ENCODE data around the gene STK16. TPM values are rescaled to one million over a fixed set of nuclear protein-coding genes. Genes with fewer than 3 reads are reported as not detected.
"Not testable (repeated sequence)": the region's sequence is repeated elsewhere in the genome, so short reads cannot be mapped to it uniquely, and the experiment has no call there.

STK16 gene
- total RNA-seq, 1 donor from 2014 or later, result 29.5 TPM

- DNase-seq (ENCODE audit: low spot score), result no peak
These were observed 40.1 kb downstream of the STK16 start for GRCh38 chr2:219285373-219285735.

GRCh38 chr2:219285894-219286425 is 40.7 kb downstream of the STK16 start:
- DNase-seq (ENCODE audit: low spot score), result no peak
- no peaks in the 10 kb centered on the region for H3K9me3 Mint-ChIP-seq (ENCODE audit: unreplicated experiment)
- H3K27ac Mint-ChIP-seq (ENCODE audit: unreplicated experiment), result no peak overlapping the region
- no peak overlapping the region for H3K4me3 Mint-ChIP-seq (ENCODE audit: unreplicated experiment)
- TF ChIP-seq CTCF (IDR thresholded peaks at IDR 0.05; ENCODE audit: unreplicated experiment), result no peak
- peaks cover 20% of the 10 kb centered on the region for H3K36me3 Mint-ChIP-seq (ENCODE audit: low read depth, unreplicated experiment)
- H3K27me3 Mint-ChIP-seq (ENCODE audit: unreplicated experiment), result peaks cover 10% of the 10 kb centered on the region
- H3K4me1 Mint-ChIP-seq (ENCODE audit: unreplicated experiment), result no peaks in the 10 kb centered on the region

More at GRCh38 chr2:219285373-219285735, 40.1 kb downstream of the STK16 start:
- TF ChIP-seq CTCF (IDR thresholded peaks at IDR 0.05; ENCODE audit: unreplicated experiment), result no peak
- Mint-ChIP-seq H3K27ac (ENCODE audit: unreplicated experiment) (no peak overlapping the region), H3K9me3 (ENCODE audit: unreplicated experiment) (no peaks in the 10 kb centered on the region), H3K36me3 (ENCODE audit: low read depth, unreplicated experiment) (peaks cover 22% of the 10 kb centered on the region), H3K27me3 (ENCODE audit: unreplicated experiment) (peaks cover 11% of the 10 kb centered on the region), H3K4me1 (ENCODE audit: unreplicated experiment) (peaks cover 2% of the 10 kb centered on the region), H3K4me3 (ENCODE audit: unreplicated experiment) (no peak overlapping the region)

GRCh38 chr2:219286436-219287115 is 41.3 kb downstream of the STK16 start:
- H3K27ac Mint-ChIP-seq (ENCODE audit: unreplicated experiment), result no peak overlapping the region
- peaks cover 17% of the 10 kb centered on the region for H3K36me3 Mint-ChIP-seq (ENCODE audit: low read depth, unreplicated experiment)
- H3K27me3 Mint-ChIP-seq (ENCODE audit: unreplicated experiment), result peaks cover 7% of the 10 kb centered on the region
- TF ChIP-seq CTCF (IDR thresholded peaks at IDR 0.05; ENCODE audit: unreplicated experiment), result no peak
- no peak overlapping the region for H3K4me3 Mint-ChIP-seq (ENCODE audit: unreplicated experiment)
- DNase-seq (ENCODE audit: low spot score), result no peak
- no peaks in the 10 kb centered on the region for H3K9me3 Mint-ChIP-seq (ENCODE audit: unreplicated experiment)
- H3K4me1 Mint-ChIP-seq (ENCODE audit: unreplicated experiment), result no peaks in the 10 kb centered on the region

GRCh38 chr2:219287116-219287440 is 41.8 kb downstream of the STK16 start:
- not testable (repeated sequence) for H3K4me1 Mint-ChIP-seq (ENCODE audit: unreplicated experiment); DNase-seq (ENCODE audit: low spot score); H3K27ac Mint-ChIP-seq (ENCODE audit: unreplicated experiment); H3K4me3 Mint-ChIP-seq (ENCODE audit: unreplicated experiment); H3K27me3 Mint-ChIP-seq (ENCODE audit: unreplicated experiment); H3K9me3 Mint-ChIP-seq (ENCODE audit: unreplicated experiment)
- peaks cover 17% of the 10 kb centered on the region for H3K36me3 Mint-ChIP-seq (ENCODE audit: low read depth, unreplicated experiment)

- DNase-seq (ENCODE audit: low spot score), result no peak
- Mint-ChIP-seq H3K27ac (ENCODE audit: unreplicated experiment) (no peak overlapping the region), H3K4me3 (ENCODE audit: unreplicated experiment) (no peak overlapping the region), H3K9me3 (ENCODE audit: unreplicated experiment) (no peaks in the 10 kb centered on the region), H3K36me3 (ENCODE audit: low read depth, unreplicated experiment) (peaks cover 12% of the 10 kb centered on the region), H3K4me1 (ENCODE audit: unreplicated experiment) (no peaks in the 10 kb centered on the region), H3K27me3 (ENCODE audit: unreplicated experiment) (peaks cover 5% of the 10 kb centered on the region)
- no peak for TF ChIP-seq CTCF (IDR thresholded peaks at IDR 0.05; ENCODE audit: unreplicated experiment)
These were observed 42.4 kb downstream of the STK16 start for GRCh38 chr2:219287580-219288265.

Measured in endothelial cell (in vitro differentiated cells).